H1 (cell line): ENCODE measurements around the gene ZBTB7A. TPM values are rescaled to one million over a fixed set of nuclear protein-coding genes. Genes with fewer than 3 reads are reported as not detected.

Experiments
- CTCF ChIA-PET: fragments of 300-600 bp; sonication (Branson Sonifier 250); formaldehyde crosslinking; loops from one replicate; lab custom pipeline; 2021; ENCODE audit not compliant: partially characterized antibody; lab: Charles Lee
- POLR2A ChIA-PET: fragments of 300-600 bp; sonication (Branson Sonifier 250); formaldehyde crosslinking; loops from one replicate; lab custom pipeline; 2021; ENCODE audit warnings: inconsistent platforms; ENCODE audit not compliant: partially characterized antibody; lab: Charles Lee
- DNase-seq, 2 experiments: peaks; one replicate each; pipeline versions ENCODE4 v3.0.0 to v3.0.0-alpha.2; 2010 to 2022; ENCODE audit warnings: low spot score in 2 of 2, low read depth in 1 of 2, mixed read lengths in 1 of 2
- FAIRE-seq: peaks from 2 replicates; lab custom pipeline; 2011; peaks lifted over from hg19 to GRCh38; lab: Jason Lieb, UNC
- H2AFZ ChIP-seq: 2 replicates; pipeline ENCODE4 v1.8.1; 2012; ENCODE audit warnings: low read length, inconsistent platforms
- H2AK5ac ChIP-seq: 2 replicates; pipeline ENCODE4 v1.6.1; 2013; ENCODE audit warnings: low read depth, low read length
- H2BK120ac ChIP-seq: replicated peaks from 2 replicates; pipeline ENCODE3; 2013; ENCODE audit warnings: low read depth, low read length, inconsistent platforms
- H2BK12ac ChIP-seq: 2 replicates; pipeline ENCODE4 v1.6.1; 2013; ENCODE audit warnings: low read depth, low read length
- H2BK15ac ChIP-seq: 2 replicates; pipeline ENCODE4 v1.6.1; 2013; ENCODE audit warnings: low read length
- H2BK20ac ChIP-seq: 2 replicates; pipeline ENCODE4 v1.6.1; 2013; ENCODE audit warnings: low read length
- H2BK5ac ChIP-seq: 2 replicates; pipeline ENCODE4 v1.6.1; 2013; ENCODE audit warnings: low read depth, low read length
- H3K14ac ChIP-seq: 2 replicates; pipeline ENCODE4 v1.6.1; 2013; ENCODE audit warnings: inconsistent platforms; ENCODE audit not compliant: insufficient read length
- H3K18ac ChIP-seq: 2 replicates; pipeline ENCODE4 v1.6.1; 2013; ENCODE audit warnings: low read length; ENCODE audit errors: extremely low read depth
- H3K23ac ChIP-seq: 2 replicates; pipeline ENCODE4 v1.6.1; 2013; ENCODE audit warnings: inconsistent platforms; ENCODE audit not compliant: insufficient read length
- H3K23me2 ChIP-seq: 2 replicates; pipeline ENCODE4 v1.6.1; 2013; ENCODE audit warnings: low read depth, low read length
- H3K27ac ChIP-seq: 2 replicates; pipeline ENCODE4 v1.6.1; 2011; ENCODE audit warnings: low read depth, low read length, inconsistent platforms
- H3K27me3 ChIP-seq, 4 experiments: replicated peaks in 1 of 4; 1 replicate in 1 of 4; 2 replicates in 3 of 4; pipeline versions ENCODE4 v1.6.1 to v1.8.1; 2011 to 2013; ENCODE audit warnings: low read length in 3 of 4, mild to moderate bottlenecking in 3 of 4, inconsistent platforms in 2 of 4, mixed read lengths in 2 of 4, moderate library complexity in 1 of 4; ENCODE audit not compliant: control insufficient read depth in 3 of 4, insufficient read depth in 3 of 4; ENCODE audit errors: extremely low read depth in 1 of 4
- H3K36me3 ChIP-seq, 4 experiments: 2 replicates each; pipeline versions ENCODE4 v1.6.1 to v1.8.1; 2011 to 2013; ENCODE audit warnings: mild to moderate bottlenecking in 4 of 4, low read length in 3 of 4, moderate library complexity in 2 of 4, control low read depth in 1 of 4, inconsistent platforms in 1 of 4; ENCODE audit not compliant: insufficient read depth in 4 of 4, control insufficient read depth in 2 of 4
- H3K4ac ChIP-seq: replicated peaks from 2 replicates; pipeline ENCODE3; 2013; ENCODE audit warnings: low read length, low read depth, mixed read lengths, inconsistent platforms; ENCODE audit not compliant: insufficient read length
- H3K4me1 ChIP-seq, 4 experiments: replicated peaks in 1 of 4; 1 replicate in 1 of 4; 2 replicates in 3 of 4; pipeline versions ENCODE4 v1.6.1 to v1.8.1; 2011 to 2013; ENCODE audit warnings: low read length in 3 of 4, inconsistent platforms in 2 of 4, mixed read lengths in 1 of 4; ENCODE audit not compliant: insufficient read depth in 4 of 4, control insufficient read depth in 3 of 4
- H3K4me2 ChIP-seq, 2 experiments: 2 replicates each; pipeline versions ENCODE4 v1.6.1 to v1.8.1; 2011 to 2013; ENCODE audit warnings: low read depth in 2 of 2, low read length in 2 of 2, control low read depth in 1 of 2, inconsistent platforms in 1 of 2, mild to moderate bottlenecking in 1 of 2; ENCODE audit not compliant: insufficient read depth in 1 of 2
- H3K4me3 ChIP-seq, 4 experiments: fragments of 200-600, 300-600 bp in 1 of 4; sonication (generic), shearing (Covaris generic), sonication (Bioruptor Twin) in 1 of 4; 2 replicates each; pipeline versions ENCODE4 v1.5.1 to v1.8.1; 2011 to 2016; ENCODE audit warnings: low read length in 4 of 4, low read depth in 3 of 4, control low read depth in 2 of 4, inconsistent platforms in 2 of 4, mild to moderate bottlenecking in 2 of 4, mixed read lengths in 1 of 4, moderate library complexity in 1 of 4; ENCODE audit not compliant: insufficient read depth in 2 of 4; ENCODE audit errors: extremely low read depth in 1 of 4
- H3K56ac ChIP-seq: replicated peaks from 2 replicates; pipeline ENCODE3; 2013; ENCODE audit warnings: low read depth, mild to moderate bottlenecking, mixed read lengths, low read length, inconsistent platforms; ENCODE audit not compliant: insufficient read length
- H3K79me1 ChIP-seq: 2 replicates; pipeline ENCODE4 v1.6.1; 2013; ENCODE audit warnings: low read depth, low read length, control low read depth
- H3K79me2 ChIP-seq, 2 experiments: 2 replicates each; pipeline versions ENCODE4 v1.6.1 to v1.8.1; 2012 to 2013; ENCODE audit warnings: low read length in 2 of 2, mild to moderate bottlenecking in 2 of 2, inconsistent platforms in 1 of 2; ENCODE audit not compliant: insufficient read depth in 2 of 2, control insufficient read depth in 1 of 2
- H3K9ac ChIP-seq, 4 experiments: replicated peaks in 1 of 4; 1 replicate in 1 of 4; 2 replicates in 3 of 4; pipeline versions ENCODE4 v1.6.1 to v1.8.1; 2011 to 2013; ENCODE audit warnings: low read depth in 3 of 4, low read length in 3 of 4, control low read depth in 2 of 4, mild to moderate bottlenecking in 2 of 4, moderate library complexity in 2 of 4, inconsistent platforms in 1 of 4; ENCODE audit errors: extremely low read depth in 1 of 4
- H3K9me3 ChIP-seq, 2 experiments: 2 replicates each; pipeline versions ENCODE4 v1.6.1 to v1.8.1; 2012 to 2013; ENCODE audit warnings: mild to moderate bottlenecking in 2 of 2, moderate library complexity in 2 of 2, control low read depth in 1 of 2, inconsistent platforms in 1 of 2, low read depth in 1 of 2, low read length in 1 of 2, mixed read lengths in 1 of 2; ENCODE audit not compliant: insufficient read depth in 2 of 2
- H4K20me1 ChIP-seq, 2 experiments: replicated peaks in 1 of 2; 2 replicates each; pipeline versions ENCODE3 to v1.8.1; 2011 to 2013; ENCODE audit warnings: inconsistent platforms in 2 of 2, low read length in 2 of 2, mild to moderate bottlenecking in 1 of 2; ENCODE audit not compliant: insufficient read depth in 2 of 2, control insufficient read depth in 1 of 2
- H4K5ac ChIP-seq: 2 replicates; pipeline ENCODE4 v1.6.1; 2013; ENCODE audit warnings: low read length, low read depth, mixed read lengths, inconsistent platforms; ENCODE audit not compliant: insufficient read length
- H4K8ac ChIP-seq: 2 replicates; pipeline ENCODE4 v1.8.0; 2013; ENCODE audit warnings: mild to moderate bottlenecking, moderate library complexity, low read length, inconsistent platforms; ENCODE audit not compliant: insufficient read depth; ENCODE audit errors: extremely low read depth
- H4K91ac ChIP-seq: replicated peaks from 2 replicates; pipeline ENCODE3; 2013; ENCODE audit warnings: low read length, mixed read lengths, inconsistent platforms; ENCODE audit not compliant: insufficient read length
- CBX5 ChIP-seq: fragments of 300-800, 300-1000 bp; sonication (generic); IDR thresholded peaks from 2 replicates; pipeline ENCODE4 v1.7.1; 2016; ENCODE audit warnings: antibody characterized with exemption, low read length, low read depth
- CEBPB ChIP-seq: IDR thresholded peaks from 2 replicates; pipeline ENCODE4 v1.6.1; 2012; ENCODE audit warnings: low read depth, low read length
- FOSL1 ChIP-seq: IDR thresholded peaks from 2 replicates; pipeline ENCODE4 v1.6.1; 2011; ENCODE audit warnings: mild to moderate bottlenecking, low read depth, low read length, moderate library complexity; ENCODE audit not compliant: insufficient read depth
- GABPA ChIP-seq: IDR thresholded peaks from 2 replicates; pipeline ENCODE4 v1.6.1; 2011; ENCODE audit warnings: mild to moderate bottlenecking, low read length, moderate library complexity, borderline replicate concordance; ENCODE audit not compliant: insufficient read depth
- KDM4A ChIP-seq: IDR thresholded peaks from one replicate; pipeline ENCODE4 v1.7.1; 2012; ENCODE audit warnings: low read depth, mild to moderate bottlenecking, moderate library complexity, low read length, inconsistent platforms; ENCODE audit not compliant: severe bottlenecking
- KDM5A ChIP-seq: fragments of 200-600 bp; IDR thresholded peaks from 2 replicates; pipeline ENCODE4 v1.7.1; 2012; ENCODE audit warnings: mild to moderate bottlenecking, low read length, inconsistent platforms, mixed read lengths
- SIRT6 ChIP-seq: IDR thresholded peaks from one replicate; pipeline ENCODE4 v1.7.1; 2012; ENCODE audit warnings: low read length, inconsistent platforms
- SP1 ChIP-seq: IDR thresholded peaks from 2 replicates; pipeline ENCODE4 v1.6.1; 2011; ENCODE audit warnings: low read depth, low read length
- SP2 ChIP-seq: IDR thresholded peaks from 2 replicates; pipeline ENCODE4 v1.6.1; 2012; ENCODE audit warnings: mild to moderate bottlenecking, low read length, inconsistent platforms
- SRF ChIP-seq: IDR thresholded peaks from 2 replicates; pipeline ENCODE4 v1.6.1; 2011; ENCODE audit warnings: mild to moderate bottlenecking, low read depth, low read length, moderate library complexity
- TBP ChIP-seq: IDR thresholded peaks from 2 replicates; pipeline ENCODE4 v1.6.1; 2011; ENCODE audit warnings: low read depth, low read length, improper control_type of control experiment
- TCF12 ChIP-seq: IDR thresholded peaks from 2 replicates; pipeline ENCODE4 v1.6.1; 2011; ENCODE audit warnings: low read depth, mild to moderate bottlenecking, low read length
- YY1 ChIP-seq: IDR thresholded peaks from 2 replicates; pipeline ENCODE4 v1.6.1; 2011; ENCODE audit warnings: low read depth, mild to moderate bottlenecking, low read length
- WGBS, 2 experiments: shearing (Covaris generic) in 1 of 2; methylation state at CpG; one replicate each; pipeline versions ENCODE4 v1.1.6 to v1.1.7; 2013 to 2015; ENCODE audit warnings: low lambda C conversion rate in 2 of 2, mixed read lengths in 2 of 2, inconsistent platforms in 1 of 2, low coverage in 1 of 2, missing lambda C conversion rate in 1 of 2; ENCODE audit not compliant: insufficient replicate concordance in 2 of 2, insufficient coverage in 1 of 2, insufficient read length in 1 of 2; ENCODE audit errors: extremely low coverage in 1 of 2, missing lambda C conversion rate in 1 of 2; 5-methylcytosine and 5-hydroxymethylcytosine counted together
- polyA plus RNA-seq, 7 experiments: library from polyadenylated mRNA; depleted of rRNA in 3 of 7; stranded (reverse) in 5 of 7; unstranded in 2 of 7; fragments of >200 nt in 5 of 7; fragments of 200-250 nt in 2 of 7; gene quantifications; 1 replicate in 5 of 7; 2 replicates in 1 of 7; 4 replicates in 1 of 7; pipeline versions ENCODE4 v1.2.1 to v1.2.3, GENCODE V29; 2011 to 2013; ENCODE audit warnings: missing spikeins in 2 of 7, mixed read lengths in 2 of 7
- total RNA-seq: library from RNA; stranded (reverse); fragmentation: NEBNext Ultra II Directional; extraction: Animal tissue kit (Norgen Biotek cat#: 25700); gene quantifications from 2 replicates; pipeline ENCODE4 v1.2.1, GENCODE V29; 2021

The ZBTB7A gene
- total and polyA plus RNA-seq, 2 of the 8 experiments (the other 6 are each of a cell fraction or from before 2014, with no cell fraction given), result 5.6 to 17.8 TPM

DNA sequence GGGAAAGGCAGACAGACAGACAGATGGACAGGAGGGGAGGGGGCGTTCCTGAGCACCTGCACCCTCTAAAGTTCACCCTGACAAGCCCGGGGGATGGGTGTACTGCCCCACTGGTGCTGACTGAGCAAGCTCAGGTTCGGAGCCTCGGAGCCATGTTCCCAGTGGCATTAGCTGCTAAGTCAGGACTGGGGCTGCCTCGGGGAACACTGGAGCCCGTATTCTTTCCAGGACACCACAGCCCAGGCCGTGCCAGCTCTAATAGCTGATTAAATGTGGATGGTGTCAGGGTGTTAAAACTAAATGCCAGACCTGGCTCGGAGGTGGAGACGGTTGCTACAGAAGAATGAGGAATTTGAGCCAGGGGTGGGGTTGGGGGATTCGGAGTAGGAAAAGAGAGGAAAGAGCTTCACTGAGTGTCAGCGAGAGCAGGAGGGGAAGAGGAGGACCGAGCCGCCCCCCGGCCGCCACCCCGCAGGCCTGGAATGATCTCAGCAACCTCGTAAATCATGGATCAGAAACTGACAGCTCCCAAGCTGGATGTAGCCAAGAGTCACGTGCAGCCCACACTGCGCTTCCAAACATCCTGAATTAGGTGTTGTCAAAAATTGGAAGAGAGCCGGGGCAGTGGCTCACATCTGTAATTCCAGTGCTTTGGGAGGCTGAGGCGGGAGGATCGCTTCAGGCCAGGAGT lies 46.8 kb upstream of the ZBTB7A start:
- Histone ChIP-seq H3K9me3 (peaks cover 0 to 5% of the 10 kb centered on the region in 2 experiments; a peak in 1 of 4 replicates), H3K79me2 (peaks cover 0 to 1% of the 10 kb centered on the region in 2 experiments; a peak in 2 of 4 replicates), H3K4me1 (no peaks in the 10 kb centered on the region), H3K23ac (no peak overlapping the region), H3K4me3 (no peak overlapping the region), H2AK5ac (no peak overlapping the region), H2BK12ac (no peak overlapping the region), H2BK15ac (no peak overlapping the region), H3K4ac (no peak overlapping the region), H4K91ac (no peak overlapping the region), H3K14ac (no peak overlapping the region), H2BK20ac (no peak overlapping the region), H3K36me3 (peaks cover 8 to 45% (median 31%) of the 10 kb centered on the region in 4 experiments), H3K27ac (no peak overlapping the region), H2BK5ac (no peak overlapping the region), H4K5ac (no peak overlapping the region), H3K9ac (no peak overlapping the region), H4K20me1 (peaks cover 12 to 13% of the 10 kb centered on the region in 2 experiments), H3K4me2 (no peak overlapping the region), H2AFZ (no peak overlapping the region), H3K23me2 (no peaks in the 10 kb centered on the region), H3K27me3 (no peaks in the 10 kb centered on the region), H3K18ac (no peak overlapping the region), H4K8ac (no peak overlapping the region), H2BK120ac (no peak overlapping the region), H3K79me1 (peaks cover 4% of the 10 kb centered on the region), H3K56ac (no peak overlapping the region)
- POLR2A ChIA-PET, result interaction anchor here (1.3 kb wide), 1 partner anchor 9 kb away, joined by 4 read pairs; no protein-coding TSS in a partner anchor
- CTCF ChIA-PET, result interaction anchor here (0.6 to 9.6 kb wide), 5 partner anchors 23 to 119 kb away, joined by 3 to 42 read pairs (median 4); no protein-coding TSS in a partner anchor
- FAIRE-seq (no peak), DNase-seq (no peak)
- WGBS, 2 experiments, result 84% methylated on average over 20 of the region's 22 CpGs; no CpG with 5 or more reads in 1 of the 2 experiments
- TF ChIP-seq CBX5 (no peak), KDM5A (no peak), FOSL1 (no peak), SP1 (no peak), GABPA (no peak), SP2 (no peak), TCF12 (no peak), KDM4A (no peak), CEBPB (no peak), SIRT6 (no peak), YY1 (no peak), TBP (no peak), SRF (no peak)
